Measurements from ENCODE around the gene FLNB. TPM values are rescaled to one million over a fixed set of nuclear protein-coding genes. Genes with fewer than 3 reads are reported as not detected.

FLNB gene
- total and polyA plus RNA-seq, 9 of the 15 experiments (the other 6 are each of a cell fraction or from before 2014, with no cell fraction given): 9.4 to 48.1 (median 25.6) TPM

- TF ChIP-seq, protein P1, sequence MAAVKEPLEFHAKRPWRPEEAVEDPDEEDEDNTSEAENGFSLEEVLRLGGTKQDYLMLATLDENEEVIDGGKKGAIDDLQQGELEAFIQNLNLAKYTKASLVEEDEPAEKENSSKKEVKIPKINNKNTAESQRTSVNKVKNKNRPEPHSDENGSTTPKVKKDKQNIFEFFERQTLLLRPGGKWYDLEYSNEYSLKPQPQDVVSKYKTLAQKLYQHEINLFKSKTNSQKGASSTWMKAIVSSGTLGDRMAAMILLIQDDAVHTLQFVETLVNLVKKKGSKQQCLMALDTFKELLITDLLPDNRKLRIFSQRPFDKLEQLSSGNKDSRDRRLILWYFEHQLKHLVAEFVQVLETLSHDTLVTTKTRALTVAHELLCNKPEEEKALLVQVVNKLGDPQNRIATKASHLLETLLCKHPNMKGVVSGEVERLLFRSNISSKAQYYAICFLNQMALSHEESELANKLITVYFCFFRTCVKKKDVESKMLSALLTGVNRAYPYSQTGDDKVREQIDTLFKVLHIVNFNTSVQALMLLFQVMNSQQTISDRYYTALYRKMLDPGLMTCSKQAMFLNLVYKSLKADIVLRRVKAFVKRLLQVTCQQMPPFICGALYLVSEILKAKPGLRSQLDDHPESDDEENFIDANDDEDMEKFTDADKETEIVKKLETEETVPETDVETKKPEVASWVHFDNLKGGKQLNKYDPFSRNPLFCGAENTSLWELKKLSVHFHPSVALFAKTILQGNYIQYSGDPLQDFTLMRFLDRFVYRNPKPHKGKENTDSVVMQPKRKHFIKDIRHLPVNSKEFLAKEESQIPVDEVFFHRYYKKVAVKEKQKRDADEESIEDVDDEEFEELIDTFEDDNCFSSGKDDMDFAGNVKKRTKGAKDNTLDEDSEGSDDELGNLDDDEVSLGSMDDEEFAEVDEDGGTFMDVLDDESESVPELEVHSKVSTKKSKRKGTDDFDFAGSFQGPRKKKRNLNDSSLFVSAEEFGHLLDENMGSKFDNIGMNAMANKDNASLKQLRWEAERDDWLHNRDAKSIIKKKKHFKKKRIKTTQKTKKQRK (IDR thresholded peaks at IDR 0.05; ENCODE audit: borderline replicate concordance, low read depth, low read length): no peak
- TF ChIP-seq NRF1 (conservative IDR thresholded peaks at IDR 0.05 in 1 of 2, IDR thresholded peaks at IDR 0.05 in 1 of 2): 0 out of 4 replicates have a peak, but pooled peaks have one; percentile 6 to 25
- no peak for TF ChIP-seq PTTG1 (tag; IDR thresholded peaks at IDR 0.05; ENCODE audit: low read depth)
- no peak for TF ChIP-seq TAF1 (IDR thresholded peaks at IDR 0.05; ENCODE audit: control insufficient read depth, extremely low read depth, insufficient read depth, low read length, severe bottlenecking)
- TF ChIP-seq BCOR (IDR thresholded peaks at IDR 0.05): peak; percentile 46
- TF ChIP-seq, protein P2, sequence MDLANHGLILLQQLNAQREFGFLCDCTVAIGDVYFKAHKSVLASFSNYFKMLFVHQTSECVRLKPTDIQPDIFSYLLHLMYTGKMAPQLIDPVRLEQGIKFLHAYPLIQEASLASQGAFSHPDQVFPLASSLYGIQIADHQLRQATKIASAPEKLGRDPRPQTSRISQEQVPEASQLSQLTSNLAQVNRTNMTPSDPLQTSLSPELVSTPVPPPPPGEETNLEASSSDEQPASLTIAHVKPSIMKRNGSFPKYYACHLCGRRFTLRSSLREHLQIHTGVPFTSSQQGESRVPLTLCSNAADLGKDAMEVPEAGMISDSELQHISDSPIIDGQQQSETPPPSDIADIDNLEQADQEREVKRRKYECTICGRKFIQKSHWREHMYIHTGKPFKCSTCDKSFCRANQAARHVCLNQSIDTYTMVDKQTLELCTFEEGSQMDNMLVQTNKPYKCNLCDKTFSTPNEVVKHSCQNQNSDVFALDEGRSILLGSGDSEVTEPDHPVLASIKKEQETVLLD (IDR thresholded peaks at IDR 0.05): peak; percentile 78
- TF ChIP-seq NCOA4 (IDR thresholded peaks at IDR 0.05; ENCODE audit: partially characterized antibody): no peak
- no peak for TF ChIP-seq PURB (CRISPR knock-in tag; IDR thresholded peaks at IDR 0.05; ENCODE audit: low read depth)
- TF ChIP-seq, protein P3, sequence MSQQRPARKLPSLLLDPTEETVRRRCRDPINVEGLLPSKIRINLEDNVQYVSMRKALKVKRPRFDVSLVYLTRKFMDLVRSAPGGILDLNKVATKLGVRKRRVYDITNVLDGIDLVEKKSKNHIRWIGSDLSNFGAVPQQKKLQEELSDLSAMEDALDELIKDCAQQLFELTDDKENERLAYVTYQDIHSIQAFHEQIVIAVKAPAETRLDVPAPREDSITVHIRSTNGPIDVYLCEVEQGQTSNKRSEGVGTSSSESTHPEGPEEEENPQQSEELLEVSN (IDR thresholded peaks at IDR 0.05; ENCODE audit: borderline replicate concordance in 1 of 2, extremely low read depth in 1 of 2, insufficient read depth in 1 of 2, insufficient read length in 1 of 2, low read depth in 1 of 2, low read length in 1 of 2, poor library complexity in 1 of 2, severe bottlenecking in 1 of 2): no peak
- TF ChIP-seq XRCC4 (IDR thresholded peaks at IDR 0.05; ENCODE audit: extremely low read depth, insufficient read depth, insufficient read length): no peak
- TF ChIP-seq RBM15 (IDR thresholded peaks at IDR 0.05; ENCODE audit: insufficient read depth, low read length): no peak
- no peak for TF ChIP-seq ZNF696 (CRISPR knock-in tag; conservative IDR thresholded peaks at IDR 0.05)
- no peak for TF ChIP-seq PRPF4 (IDR thresholded peaks at IDR 0.05; ENCODE audit: insufficient read depth, low read depth, low read length, poor library complexity, severe bottlenecking)
- TF ChIP-seq HEY1 (CRISPR knock-in tag; IDR thresholded peaks at IDR 0.05; ENCODE audit: borderline replicate concordance): no peak
- peak; percentile 38; the same call in 1 of the 2 replicates for TF ChIP-seq EP300 (IDR thresholded peaks at IDR 0.05; ENCODE audit: low read length)
- no peak for TF ChIP-seq NONO (IDR thresholded peaks at IDR 0.05; ENCODE audit: low read depth in 2 of 2, low read length in 1 of 2)
- TF ChIP-seq, protein P4, sequence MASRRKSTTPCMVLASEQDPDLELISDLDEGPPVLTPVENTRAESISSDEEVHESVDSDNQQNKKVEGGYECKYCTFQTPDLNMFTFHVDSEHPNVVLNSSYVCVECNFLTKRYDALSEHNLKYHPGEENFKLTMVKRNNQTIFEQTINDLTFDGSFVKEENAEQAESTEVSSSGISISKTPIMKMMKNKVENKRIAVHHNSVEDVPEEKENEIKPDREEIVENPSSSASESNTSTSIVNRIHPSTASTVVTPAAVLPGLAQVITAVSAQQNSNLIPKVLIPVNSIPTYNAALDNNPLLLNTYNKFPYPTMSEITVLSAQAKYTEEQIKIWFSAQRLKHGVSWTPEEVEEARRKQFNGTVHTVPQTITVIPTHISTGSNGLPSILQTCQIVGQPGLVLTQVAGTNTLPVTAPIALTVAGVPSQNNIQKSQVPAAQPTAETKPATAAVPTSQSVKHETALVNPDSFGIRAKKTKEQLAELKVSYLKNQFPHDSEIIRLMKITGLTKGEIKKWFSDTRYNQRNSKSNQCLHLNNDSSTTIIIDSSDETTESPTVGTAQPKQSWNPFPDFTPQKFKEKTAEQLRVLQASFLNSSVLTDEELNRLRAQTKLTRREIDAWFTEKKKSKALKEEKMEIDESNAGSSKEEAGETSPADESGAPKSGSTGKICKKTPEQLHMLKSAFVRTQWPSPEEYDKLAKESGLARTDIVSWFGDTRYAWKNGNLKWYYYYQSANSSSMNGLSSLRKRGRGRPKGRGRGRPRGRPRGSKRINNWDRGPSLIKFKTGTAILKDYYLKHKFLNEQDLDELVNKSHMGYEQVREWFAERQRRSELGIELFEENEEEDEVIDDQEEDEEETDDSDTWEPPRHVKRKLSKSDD (conservative IDR thresholded peaks at IDR 0.05; ENCODE audit: low read length): no peak
Measured at GRCh38 chr3:57998366-57999283, 9.6 kb upstream of the FLNB start (continued).

Data from K562 (cell line).